GM18508 (cell line): Measurements from ENCODE around the gene ARHGAP26.
A peak's percentile ranks its signal among the peaks of the same experiment; 100 is the strongest.

ENCODE experiments used
- ATAC-seq: cut with Tn5 transposase; IDR thresholded peaks from one replicate; pipeline ENCODE4 v1.9.1; 2021; ENCODE audit warnings: moderate number of reproducible peaks; ENCODE audit not compliant: insufficient read depth, unreplicated experiment

The ARHGAP26 gene

DNA sequence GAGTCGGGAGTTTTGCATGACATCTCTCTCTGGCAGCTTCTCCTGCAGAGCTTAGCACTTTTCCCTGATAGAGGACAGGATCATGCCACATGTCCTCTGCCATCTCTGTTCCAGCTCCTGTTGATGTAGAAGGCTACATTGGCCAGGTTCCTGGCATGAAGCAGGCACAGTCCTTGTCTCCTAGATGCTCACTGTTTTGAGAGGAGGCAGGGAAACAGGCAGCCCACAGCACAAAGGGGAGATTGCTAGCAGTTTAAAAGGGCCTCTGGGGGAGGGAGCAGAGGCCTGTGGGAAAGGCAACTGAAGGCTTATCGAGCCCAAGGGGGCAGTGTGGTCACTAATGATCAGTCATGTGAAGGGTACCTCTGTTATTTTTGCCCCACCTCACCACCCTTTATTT, 10.7 kb downstream of the ARHGAP26 start:
- no peak for ATAC-seq

- ATAC-seq: no peak
Observed at GRCh38 chr5:142782976-142783530, 12.9 kb downstream of the ARHGAP26 start.

- ATAC-seq: peak; percentile 75
Observed at GRCh38 chr5:142783601-142784341, 13.6 kb downstream of the ARHGAP26 start.

DNA sequence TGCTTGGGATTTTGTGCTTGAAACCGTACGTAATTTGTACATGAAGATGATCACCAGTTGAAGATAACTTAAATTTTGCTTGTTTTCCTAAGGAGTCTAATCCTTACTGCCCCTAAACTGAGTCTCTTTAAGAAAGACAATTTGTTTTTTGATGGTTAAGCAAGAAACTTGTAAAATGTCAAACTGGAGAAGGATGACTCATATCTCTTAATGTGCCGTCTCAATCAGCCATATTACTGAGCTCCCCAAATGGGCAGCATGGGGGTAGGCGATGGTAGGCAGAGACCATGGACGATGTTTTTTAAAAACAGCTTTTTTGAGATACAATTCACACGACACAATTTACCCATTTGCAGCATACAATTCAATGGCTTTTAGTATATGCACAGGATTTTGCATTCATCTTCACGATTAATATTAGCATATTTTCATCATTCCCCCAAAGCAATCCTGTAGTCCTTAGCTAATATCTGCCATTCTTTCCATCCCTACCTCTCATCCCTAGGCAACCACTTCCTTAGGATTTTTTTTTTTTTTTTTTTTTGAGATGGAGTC, 14.3 kb downstream of the ARHGAP26 start:
- no peak for ATAC-seq

DNA sequence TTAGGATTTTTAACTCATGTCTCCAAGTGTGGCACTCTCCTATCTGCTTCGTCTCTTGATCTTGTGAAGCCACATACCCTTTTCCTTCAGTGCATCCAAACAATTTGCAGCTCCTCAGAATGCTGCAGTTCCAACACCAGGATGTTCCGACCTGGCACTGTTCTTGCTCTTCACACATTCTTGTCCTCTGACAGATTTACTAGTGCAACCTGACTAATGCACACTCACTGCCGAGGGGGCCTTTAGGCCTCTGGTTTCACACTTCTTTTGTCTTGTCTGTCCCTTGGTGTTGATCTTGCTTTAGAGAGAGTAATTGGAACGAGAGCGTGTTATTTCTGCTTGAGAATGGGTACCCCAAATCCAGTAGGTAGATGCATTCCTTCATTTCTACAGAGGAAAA, 15.0 kb downstream of the ARHGAP26 start:
- ATAC-seq: no peak

GRCh38 chr5:142789206-142789605, 19.0 kb downstream of the ARHGAP26 start:
- no peak for ATAC-seq

GRCh38 chr5:142792012-142792864, 22.1 kb downstream of the ARHGAP26 start:
- no peak for ATAC-seq

- no peak for ATAC-seq
Observed at GRCh38 chr5:142792865-142793232, 22.7 kb downstream of the ARHGAP26 start.

GRCh38 chr5:142794537-142794936, 24.4 kb downstream of the ARHGAP26 start:
- ATAC-seq: no peak

- no peak for ATAC-seq
Observed at GRCh38 chr5:142795251-142795650, 25.1 kb downstream of the ARHGAP26 start.

DNA sequence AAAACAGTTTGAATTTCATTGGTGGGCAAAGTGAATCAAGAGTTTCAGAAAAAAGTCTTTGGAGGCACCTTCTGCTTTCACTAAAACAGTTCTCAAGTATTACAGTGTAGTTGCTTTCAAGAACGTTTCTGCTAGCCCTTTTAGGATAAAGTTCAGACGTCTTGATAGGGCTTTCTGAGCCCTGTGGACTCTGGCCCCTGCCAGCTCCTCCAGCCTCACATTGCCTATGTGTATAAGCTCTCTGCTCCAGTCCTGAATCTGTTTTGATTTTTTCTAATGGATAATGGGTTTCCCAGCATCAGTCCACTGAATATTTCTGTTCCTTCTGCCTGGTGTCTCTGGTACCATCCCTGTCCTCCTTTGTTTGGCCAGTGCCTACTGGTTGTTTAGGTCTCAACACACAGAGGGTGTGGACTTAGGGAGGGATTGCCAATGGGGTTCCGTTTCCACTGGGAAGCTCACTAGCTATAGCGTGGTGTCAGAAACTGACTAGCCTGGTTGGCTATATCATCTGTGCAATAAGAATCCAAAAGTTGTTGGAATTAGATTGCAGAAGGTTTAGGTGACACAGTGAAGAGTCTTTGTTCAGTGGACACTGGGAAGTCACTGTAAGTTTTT, 26.4 kb downstream of the ARHGAP26 start:
- ATAC-seq: no peak

GRCh38 chr5:142797420-142797819, 27.2 kb downstream of the ARHGAP26 start:
- no peak for ATAC-seq

GRCh38 chr5:142798099-142798770, 28.1 kb downstream of the ARHGAP26 start:
- no peak for ATAC-seq

GRCh38 chr5:142800776-142801494, 30.8 kb downstream of the ARHGAP26 start:
- peak; percentile 79 for ATAC-seq

GRCh38 chr5:142801495-142801871, 31.3 kb downstream of the ARHGAP26 start:
- no peak for ATAC-seq

- ATAC-seq: no peak
Observed at GRCh38 chr5:142803428-142804125, 33.4 kb downstream of the ARHGAP26 start.

- no peak for ATAC-seq
Observed at GRCh38 chr5:142805339-142805738, 35.2 kb downstream of the ARHGAP26 start.

GRCh38 chr5:142806841-142807267, 36.7 kb downstream of the ARHGAP26 start:
- no peak for ATAC-seq
